ENCODE data around the gene HPDL. TPM values are rescaled to one million over a fixed set of nuclear protein-coding genes. Genes with fewer than 3 reads are reported as not detected.
A peak's percentile ranks its signal among the peaks of the same experiment; 100 is the strongest.

HPDL gene
- total and polyA plus RNA-seq, 2 of the 8 experiments (the other 6 are each of a cell fraction or from before 2014, with no cell fraction given) = 58.5 to 62.7 TPM

DNA sequence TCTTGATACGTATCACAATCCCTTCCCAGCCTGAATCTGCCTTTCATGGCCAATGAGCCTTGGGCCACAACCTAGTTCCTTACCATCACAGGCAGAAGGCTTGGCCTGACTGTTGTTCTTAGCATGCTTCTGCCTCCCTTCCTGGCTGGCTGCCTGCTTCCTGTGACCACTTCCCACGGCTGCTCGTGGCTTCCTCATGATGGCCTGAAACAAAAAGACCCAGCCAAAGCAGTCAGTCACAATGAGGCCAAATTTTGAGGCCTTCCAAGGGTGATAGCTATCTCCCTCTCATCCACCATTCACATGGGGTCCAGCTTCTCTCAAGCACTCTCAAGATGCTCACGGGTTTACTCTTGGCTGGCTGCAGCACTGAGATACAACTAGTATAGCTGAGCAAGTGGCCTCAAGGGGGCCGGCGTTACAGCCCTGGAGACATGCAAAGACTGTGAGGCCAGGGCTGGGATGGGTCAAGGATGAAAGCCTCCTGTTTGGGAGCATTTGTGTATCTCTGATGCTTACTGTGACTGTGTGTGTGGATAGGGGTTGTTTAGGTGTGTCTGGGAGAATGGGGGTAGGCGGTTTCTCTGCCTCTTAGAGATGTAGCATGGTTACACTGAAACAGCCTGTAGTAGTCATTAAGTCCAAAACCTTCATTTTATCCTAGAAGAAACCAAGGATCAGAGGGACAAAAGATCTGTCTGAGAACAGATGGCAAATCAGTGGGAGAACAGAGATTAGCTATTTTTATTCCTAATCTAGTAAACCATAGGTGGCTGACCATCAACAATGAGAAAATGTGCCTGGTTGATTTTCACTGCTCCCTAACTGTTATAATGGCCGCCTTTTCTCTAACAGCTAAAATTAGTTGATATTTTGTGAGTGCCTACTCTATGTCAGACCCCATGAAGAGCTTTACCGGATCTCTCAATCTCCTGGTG lies 7.9 kb downstream of the HPDL start:
- Histone ChIP-seq H3K14ac (ENCODE audit: insufficient read length) (no peak overlapping the region), H3K4me1 (replicated peaks in 1 of 4; ENCODE audit: control insufficient read depth in 3 of 4, insufficient read depth in 4 of 4, low read length in 3 of 4) (peaks cover 0 to 5% (median under 1%) of the 10 kb centered on the region in 4 experiments; a peak in 3 of 7 replicates), H3K27me3 (replicated peaks in 1 of 4; ENCODE audit: control insufficient read depth in 3 of 4, extremely low read depth in 1 of 4, insufficient read depth in 3 of 4, low read length in 3 of 4) (no peaks in the 10 kb centered on the region), H3K79me2 (ENCODE audit: control insufficient read depth in 1 of 2, insufficient read depth in 2 of 2, low read length in 2 of 2) (peaks cover 0 to 20% of the 10 kb centered on the region in 2 experiments; a peak in 1 of 4 replicates), H3K23me2 (ENCODE audit: low read depth, low read length) (no peaks in the 10 kb centered on the region), H3K4me3 (ENCODE audit: extremely low read depth in 1 of 4, insufficient read depth in 2 of 4, low read depth in 3 of 4, low read length in 4 of 4) (no peak overlapping the region), H4K91ac (replicated peaks; ENCODE audit: insufficient read length, low read length) (no peak overlapping the region), H3K4me2 (ENCODE audit: insufficient read depth in 1 of 2, low read depth in 2 of 2, low read length in 2 of 2) (no peak overlapping the region), H3K56ac (replicated peaks; ENCODE audit: insufficient read length, low read depth, low read length) (no peak overlapping the region), H3K27ac (ENCODE audit: low read depth, low read length) (no peak overlapping the region), H3K36me3 (ENCODE audit: control insufficient read depth in 2 of 4, insufficient read depth in 4 of 4, low read length in 3 of 4) (peaks cover 8 to 43% (median 26%) of the 10 kb centered on the region in 4 experiments; a peak in 5 of 8 replicates), H3K18ac (ENCODE audit: extremely low read depth, low read length) (no peak overlapping the region), H2BK5ac (ENCODE audit: low read depth, low read length) (no peak overlapping the region), H2BK15ac (ENCODE audit: low read length) (no peak overlapping the region), H3K79me1 (ENCODE audit: low read depth, low read length) (peaks cover 5% of the 10 kb centered on the region; the same call in 1 of the 2 replicates), H3K9ac (replicated peaks in 1 of 4; ENCODE audit: extremely low read depth in 1 of 4, low read depth in 3 of 4, low read length in 3 of 4) (no peak overlapping the region; a peak in 1 of 7 replicates), H3K23ac (ENCODE audit: insufficient read length) (no peak overlapping the region), H2AK5ac (ENCODE audit: low read depth, low read length) (no peak overlapping the region), H2BK12ac (ENCODE audit: low read depth, low read length) (no peak overlapping the region), H4K8ac (ENCODE audit: extremely low read depth, insufficient read depth, low read length) (no peak overlapping the region), H4K20me1 (replicated peaks in 1 of 2; ENCODE audit: control insufficient read depth in 1 of 2, insufficient read depth in 2 of 2, low read length in 2 of 2) (no peaks in the 10 kb centered on the region), H3K4ac (replicated peaks; ENCODE audit: insufficient read length, low read depth, low read length) (no peak overlapping the region), H2AFZ (ENCODE audit: low read length) (no peak overlapping the region), H3K9me3 (ENCODE audit: insufficient read depth in 2 of 2, low read depth in 1 of 2, low read length in 1 of 2) (no peaks in the 10 kb centered on the region), H2BK120ac (replicated peaks; ENCODE audit: low read depth, low read length) (no peak overlapping the region), H4K5ac (ENCODE audit: insufficient read length, low read depth, low read length) (no peak overlapping the region), H2BK20ac (ENCODE audit: low read length) (no peak overlapping the region)
- ChIA-PET CTCF (ENCODE audit: partially characterized antibody) (interaction anchor here (0.6 to 2.1 kb wide), 9 partner anchors 10 to 557 kb away, joined by 3 to 7 read pairs (median 4); partner anchors contain the start of gene HECTD3), POLR2A (ENCODE audit: partially characterized antibody) (interaction anchor here (0.6 to 21.4 kb wide), 8 partner anchors 10 to 526 kb away, joined by 3 to 472 read pairs (median 3); partner anchors contain the start of genes BTBD19, HPDL and TESK2)
- 83% methylated on average over 9 of the region's 9 CpGs; no CpG with 5 or more reads in 1 of the 2 experiments for WGBS, 2 experiments (ENCODE audit: extremely low coverage in 1 of 2, insufficient coverage in 1 of 2, insufficient read length in 1 of 2, insufficient replicate concordance in 2 of 2, low coverage in 1 of 2, low lambda C conversion rate in 2 of 2, missing lambda C conversion rate in 1 of 2)
- DNase-seq (ENCODE audit: low read depth in 1 of 2, low spot score in 2 of 2) (no peak), FAIRE-seq (no peak)
- TF ChIP-seq JUND (IDR thresholded peaks at IDR 0.05; ENCODE audit: low read length) (no peak), RAD21 (IDR thresholded peaks at IDR 0.05 in 1 of 2, conservative IDR thresholded peaks at IDR 0.05 in 1 of 2; ENCODE audit: low read depth in 2 of 2, low read length in 2 of 2) (peak; percentile 10 to 37; a peak in 3 of 4 replicates)
- TF ChIP-seq, protein P1, sequence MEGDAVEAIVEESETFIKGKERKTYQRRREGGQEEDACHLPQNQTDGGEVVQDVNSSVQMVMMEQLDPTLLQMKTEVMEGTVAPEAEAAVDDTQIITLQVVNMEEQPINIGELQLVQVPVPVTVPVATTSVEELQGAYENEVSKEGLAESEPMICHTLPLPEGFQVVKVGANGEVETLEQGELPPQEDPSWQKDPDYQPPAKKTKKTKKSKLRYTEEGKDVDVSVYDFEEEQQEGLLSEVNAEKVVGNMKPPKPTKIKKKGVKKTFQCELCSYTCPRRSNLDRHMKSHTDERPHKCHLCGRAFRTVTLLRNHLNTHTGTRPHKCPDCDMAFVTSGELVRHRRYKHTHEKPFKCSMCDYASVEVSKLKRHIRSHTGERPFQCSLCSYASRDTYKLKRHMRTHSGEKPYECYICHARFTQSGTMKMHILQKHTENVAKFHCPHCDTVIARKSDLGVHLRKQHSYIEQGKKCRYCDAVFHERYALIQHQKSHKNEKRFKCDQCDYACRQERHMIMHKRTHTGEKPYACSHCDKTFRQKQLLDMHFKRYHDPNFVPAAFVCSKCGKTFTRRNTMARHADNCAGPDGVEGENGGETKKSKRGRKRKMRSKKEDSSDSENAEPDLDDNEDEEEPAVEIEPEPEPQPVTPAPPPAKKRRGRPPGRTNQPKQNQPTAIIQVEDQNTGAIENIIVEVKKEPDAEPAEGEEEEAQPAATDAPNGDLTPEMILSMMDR (IDR thresholded peaks at IDR 0.05; ENCODE audit: control extremely low read depth in 1 of 3, insufficient read depth in 1 of 3, low read depth in 1 of 3, low read length in 3 of 3) = peak in 2 of 3 experiments; percentile 22 to 51; a peak in 2 of 4 replicates

All from H1 (cell line).